Epithelial cell of esophagus (primary cell): ENCODE data around the gene NFATC1.

Experiments used
- DNase-seq: peaks from one replicate; pipeline ENCODE4 v3.0.0; 2010; ENCODE audit warnings: low read depth
- H3K4me3 ChIP-seq: 2 replicates; pipeline ENCODE4 v1.5.1; 2011; ENCODE audit warnings: mild to moderate bottlenecking, low read length, control low read depth
- TF ChIP-seq, protein P1 (sequence below): IDR thresholded peaks from 2 replicates; pipeline ENCODE4 v1.5.1; 2011; ENCODE audit warnings: low read depth, mild to moderate bottlenecking, low read length, control low read depth, inconsistent platforms; ENCODE audit not compliant: insufficient read depth; ENCODE audit errors: missing control alignments

Gene NFATC1

GRCh38 chr18:79493801-79494211, 98.1 kb downstream of the NFATC1 start:
- DNase-seq: no peak
- H3K4me3 ChIP-seq: no peak overlapping the region
- TF ChIP-seq, protein P1, sequence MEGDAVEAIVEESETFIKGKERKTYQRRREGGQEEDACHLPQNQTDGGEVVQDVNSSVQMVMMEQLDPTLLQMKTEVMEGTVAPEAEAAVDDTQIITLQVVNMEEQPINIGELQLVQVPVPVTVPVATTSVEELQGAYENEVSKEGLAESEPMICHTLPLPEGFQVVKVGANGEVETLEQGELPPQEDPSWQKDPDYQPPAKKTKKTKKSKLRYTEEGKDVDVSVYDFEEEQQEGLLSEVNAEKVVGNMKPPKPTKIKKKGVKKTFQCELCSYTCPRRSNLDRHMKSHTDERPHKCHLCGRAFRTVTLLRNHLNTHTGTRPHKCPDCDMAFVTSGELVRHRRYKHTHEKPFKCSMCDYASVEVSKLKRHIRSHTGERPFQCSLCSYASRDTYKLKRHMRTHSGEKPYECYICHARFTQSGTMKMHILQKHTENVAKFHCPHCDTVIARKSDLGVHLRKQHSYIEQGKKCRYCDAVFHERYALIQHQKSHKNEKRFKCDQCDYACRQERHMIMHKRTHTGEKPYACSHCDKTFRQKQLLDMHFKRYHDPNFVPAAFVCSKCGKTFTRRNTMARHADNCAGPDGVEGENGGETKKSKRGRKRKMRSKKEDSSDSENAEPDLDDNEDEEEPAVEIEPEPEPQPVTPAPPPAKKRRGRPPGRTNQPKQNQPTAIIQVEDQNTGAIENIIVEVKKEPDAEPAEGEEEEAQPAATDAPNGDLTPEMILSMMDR: no peak

DNA sequence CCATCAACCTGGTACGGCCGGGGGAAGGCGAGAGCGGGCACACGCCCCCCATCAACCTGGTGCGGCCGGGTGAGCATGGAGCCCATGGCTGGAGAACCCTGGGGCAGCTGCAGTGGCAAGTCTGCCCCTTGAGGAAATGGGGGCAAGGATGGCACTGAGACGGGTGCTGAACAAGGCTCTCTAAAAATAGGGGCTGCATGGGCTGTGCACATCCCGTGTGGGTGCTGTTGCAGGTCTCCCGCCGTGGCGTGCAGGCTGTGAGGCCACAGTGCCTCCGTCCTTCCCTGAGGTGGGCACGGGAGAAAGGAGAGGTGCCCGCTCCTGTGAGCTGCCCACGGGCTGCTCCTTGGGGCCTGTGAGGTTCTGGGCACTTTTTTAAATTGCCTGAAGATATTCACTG, 99.2 kb downstream of the NFATC1 start:
- no peak overlapping the region for H3K4me3 ChIP-seq
- DNase-seq: no peak
- TF ChIP-seq, protein P1: no peak

- H3K4me3 ChIP-seq: no peak overlapping the region
- TF ChIP-seq, protein P1: no peak
- no peak for DNase-seq
Observed at GRCh38 chr18:79495591-79496071, 99.9 kb downstream of the NFATC1 start.

- no peak overlapping the region for H3K4me3 ChIP-seq
- no peak for DNase-seq
- TF ChIP-seq, protein P1: no peak
Observed at GRCh38 chr18:79496237-79496977, 100.7 kb downstream of the NFATC1 start.

- TF ChIP-seq, protein P1: no peak
- DNase-seq: no peak
- no peak overlapping the region for H3K4me3 ChIP-seq
Observed at GRCh38 chr18:79496978-79497637, 101.4 kb downstream of the NFATC1 start.

DNA sequence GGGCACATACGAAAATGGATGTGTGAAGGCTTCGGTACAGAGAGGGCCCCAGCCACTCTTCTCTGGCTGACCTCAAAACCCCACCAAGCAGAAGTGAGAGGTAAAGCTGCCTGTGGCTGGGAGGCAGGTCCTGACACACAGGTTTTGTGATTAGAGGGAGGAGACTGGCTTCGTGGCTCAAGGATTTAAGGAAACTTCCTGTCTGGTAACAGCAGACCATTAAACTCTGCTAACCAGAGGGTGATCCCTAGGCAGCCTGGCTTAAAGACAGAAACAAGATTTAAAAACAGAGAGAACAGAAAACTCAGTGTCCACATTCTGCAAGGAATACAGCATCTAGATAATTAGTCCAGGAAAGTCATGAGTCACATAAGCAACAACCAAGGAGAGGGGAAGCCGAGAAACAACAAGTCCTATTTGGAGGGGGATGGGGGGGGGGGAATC, 101.9 kb downstream of the NFATC1 start:
- TF ChIP-seq, protein P1: no peak
- no peak for DNase-seq
- no peak overlapping the region for H3K4me3 ChIP-seq
